Stimulated activated naive B cell treated with anti-CD40 and anti-IgM and Interleukin-4, amounts not matched to agents 10 μg/mL and 1 μg/mL and 100 μg/mL, for 72 hours (primary cell): ENCODE results near the gene AMDHD2.
"Not testable (repeated sequence)": the region's sequence is repeated elsewhere in the genome, so short reads cannot be mapped to it uniquely, and the experiment has no call there.

Experiments used
- ATAC-seq, 2 donors: fragments of 150-1000 bp; cut with Tn5 transposase; replicated peaks; 2 replicates each; pipeline ENCODE4 v1.10.0; 2021; ENCODE audit warnings: moderate library complexity in 1 of 2
- DNase-seq: peaks from one replicate; pipeline ENCODE4 v3.0.0; 2021
- H3K27ac Mint-ChIP-seq: one replicate; pipeline ENCODE4 v1.8.0; 2022; ENCODE audit warnings: mild to moderate bottlenecking, mixed read lengths
- H3K27me3 Mint-ChIP-seq, 2 donors: one replicate each; pipeline ENCODE4 v1.8.0; 2022; ENCODE audit warnings: mixed read lengths in 2 of 2
- H3K36me3 Mint-ChIP-seq, 2 donors: one replicate each; pipeline ENCODE4 v1.8.0; 2022; ENCODE audit warnings: mixed read lengths in 2 of 2, mild to moderate bottlenecking in 1 of 2
- H3K4me1 Mint-ChIP-seq, 2 donors: one replicate each; pipeline ENCODE4 v1.8.0; 2022; ENCODE audit warnings: mixed read lengths in 2 of 2, mild to moderate bottlenecking in 1 of 2
- H3K4me3 Mint-ChIP-seq, 2 donors: one replicate each; pipeline ENCODE4 v1.8.0; 2022; ENCODE audit warnings: mild to moderate bottlenecking in 2 of 2, mixed read lengths in 2 of 2, moderate library complexity in 1 of 2
- H3K9me3 Mint-ChIP-seq, 2 donors: one replicate each; pipeline ENCODE4 v1.8.0; 2022; ENCODE audit warnings: mixed read lengths in 2 of 2, mild to moderate bottlenecking in 1 of 2

AMDHD2 gene

GRCh38 chr16:2527071-2527783 lies 7.1 kb downstream of the AMDHD2 start:
- Mint-ChIP-seq H3K9me3 (no peaks in the 10 kb centered on the region), H3K27ac (no peak overlapping the region), H3K27me3 (no peaks in the 10 kb centered on the region), H3K4me3 (peak overlapping the region in 1 of 2 donors; percentile 48), H3K4me1 (peaks cover 24 to 45% of the 10 kb centered on the region in 2 donors), H3K36me3 (peaks cover 35 to 47% of the 10 kb centered on the region in 2 donors)
- ATAC-seq (no peak), DNase-seq (no peak)

- no peak overlapping the region for H3K27ac Mint-ChIP-seq
- H3K4me1 Mint-ChIP-seq = peaks cover 29 to 51% of the 10 kb centered on the region in 2 donors
- ATAC-seq (no peak), DNase-seq (no peak)
- no peaks in the 10 kb centered on the region for H3K9me3 Mint-ChIP-seq
- peaks cover 35 to 47% of the 10 kb centered on the region in 2 donors for H3K36me3 Mint-ChIP-seq
- H3K4me3 Mint-ChIP-seq = no peak overlapping the region
- H3K27me3 Mint-ChIP-seq = no peaks in the 10 kb centered on the region
These were observed 7.6 kb downstream of the AMDHD2 start for GRCh38 chr16:2527784-2528100.

GRCh38 chr16:2528161-2529060 lies 8.2 kb downstream of the AMDHD2 start:
- no peaks in the 10 kb centered on the region for H3K9me3 Mint-ChIP-seq
- no peak for DNase-seq
- H3K36me3 Mint-ChIP-seq = peaks cover 33 to 43% of the 10 kb centered on the region in 2 donors
- H3K4me3 Mint-ChIP-seq = no peak overlapping the region
- no peaks in the 10 kb centered on the region for H3K27me3 Mint-ChIP-seq
- ATAC-seq = no peak
- H3K4me1 Mint-ChIP-seq = peaks cover 29 to 48% of the 10 kb centered on the region in 2 donors
- no peak overlapping the region for H3K27ac Mint-ChIP-seq

GRCh38 chr16:2529061-2529931 lies 9.1 kb downstream of the AMDHD2 start:
- Mint-ChIP-seq H3K36me3 (peaks cover 26 to 34% of the 10 kb centered on the region in 2 donors), H3K4me1 (peaks cover 24 to 39% of the 10 kb centered on the region in 2 donors), H3K27me3 (no peaks in the 10 kb centered on the region), H3K4me3 (no peak overlapping the region), H3K27ac (peak overlapping the region; percentile 42), H3K9me3 (no peaks in the 10 kb centered on the region)
- DNase-seq (no peak), ATAC-seq (no peak)

- H3K36me3 Mint-ChIP-seq = peaks cover 20 to 26% of the 10 kb centered on the region in 2 donors
- no peaks in the 10 kb centered on the region for H3K9me3 Mint-ChIP-seq
- H3K4me3 Mint-ChIP-seq = peak overlapping the region in 1 of 2 donors; percentile 52
- H3K4me1 Mint-ChIP-seq = peaks cover 21 to 35% of the 10 kb centered on the region in 2 donors
- ATAC-seq (no peak), DNase-seq (no peak)
- peak overlapping the region; percentile 99 for H3K27ac Mint-ChIP-seq
- H3K27me3 Mint-ChIP-seq = no peaks in the 10 kb centered on the region
These were observed 9.9 kb downstream of the AMDHD2 start for GRCh38 chr16:2529961-2530628.

- Mint-ChIP-seq H3K9me3 (no peaks in the 10 kb centered on the region), H3K36me3 (peaks cover 19 to 25% of the 10 kb centered on the region in 2 donors), H3K27me3 (no peaks in the 10 kb centered on the region), H3K27ac (peak overlapping the region; percentile 99), H3K4me3 (peak overlapping the region; percentile 91 to 97), H3K4me1 (peaks cover 21 to 35% of the 10 kb centered on the region in 2 donors)
- DNase-seq (no peak), ATAC-seq (no peak)
These were observed 10.6 kb downstream of the AMDHD2 start for GRCh38 chr16:2530629-2531318.

- Mint-ChIP-seq H3K27ac (peak within 1 kb of the TSS; percentile 99), H3K36me3 (peaks cover 14 to 20% of the 10 kb centered on the region in 2 donors), H3K27me3 (no peaks in the 10 kb centered on the region), H3K4me3 (peak within 1 kb of the TSS; percentile 91 to 97), H3K4me1 (peaks cover 21 to 37% of the 10 kb centered on the region in 2 donors), H3K9me3 (no peaks in the 10 kb centered on the region)
- DNase-seq (no peak), ATAC-seq (no peak)
These were observed 11.2 kb downstream of the AMDHD2 start, which contains the start of gene CEMP1 for GRCh38 chr16:2531371-2531695. Gene CEMP1, minus strand, starts transcription at chr16:2531408. Its CDS starts 335 bp downstream, at chr16:2531073.

- Mint-ChIP-seq H3K27ac (peak overlapping the region; percentile 99), H3K9me3 (no peaks in the 10 kb centered on the region), H3K36me3 (peaks cover 9 to 16% of the 10 kb centered on the region in 2 donors), H3K4me3 (peak overlapping the region; percentile 91 to 97), H3K4me1 (peaks cover 22 to 42% of the 10 kb centered on the region in 2 donors), H3K27me3 (no peaks in the 10 kb centered on the region)
- DNase-seq = peak; percentile 96
- ATAC-seq = peak; percentile 90
These were observed 11.7 kb downstream of the AMDHD2 start for GRCh38 chr16:2531696-2532493.

GRCh38 chr16:2532494-2533141 lies 12.4 kb downstream of the AMDHD2 start:
- H3K27me3 Mint-ChIP-seq = no peaks in the 10 kb centered on the region
- DNase-seq = peak; percentile 70

GRCh38 chr16:2533142-2533755 lies 13.1 kb downstream of the AMDHD2 start:
- not testable (repeated sequence) for H3K27me3 Mint-ChIP-seq, DNase-seq, H3K9me3 Mint-ChIP-seq, ATAC-seq
- peaks cover 6 to 11% of the 10 kb centered on the region in 2 donors for H3K36me3 Mint-ChIP-seq
- peaks cover 25 to 47% of the 10 kb centered on the region in 2 donors for H3K4me1 Mint-ChIP-seq
- peak overlapping the region; percentile 99 for H3K27ac Mint-ChIP-seq
- H3K4me3 Mint-ChIP-seq = peak overlapping the region; percentile 91 to 97

More at GRCh38 chr16:2532494-2533141, 12.4 kb downstream of the AMDHD2 start:
- ATAC-seq = peak; percentile 41 to 44
- Mint-ChIP-seq H3K4me1 (peaks cover 25 to 47% of the 10 kb centered on the region in 2 donors), H3K36me3 (peaks cover 7 to 11% of the 10 kb centered on the region in 2 donors), H3K27ac (peak overlapping the region; percentile 99), H3K9me3 (no peaks in the 10 kb centered on the region), H3K4me3 (peak overlapping the region; percentile 91 to 97)

- peak overlapping the region; percentile 75 for H3K27ac Mint-ChIP-seq
- peaks cover 27 to 52% of the 10 kb centered on the region in 2 donors for H3K4me1 Mint-ChIP-seq
- no peaks in the 10 kb centered on the region for H3K27me3 Mint-ChIP-seq
- peaks cover 5 to 14% of the 10 kb centered on the region in 2 donors for H3K36me3 Mint-ChIP-seq
- DNase-seq (no peak), ATAC-seq (no peak)
- no peaks in the 10 kb centered on the region for H3K9me3 Mint-ChIP-seq
- H3K4me3 Mint-ChIP-seq = peak overlapping the region; percentile 39 to 66
These were observed 13.7 kb downstream of the AMDHD2 start for GRCh38 chr16:2533912-2534311.

GRCh38 chr16:2534335-2534734 lies 14.2 kb downstream of the AMDHD2 start:
- Mint-ChIP-seq H3K4me1 (peaks cover 28 to 56% of the 10 kb centered on the region in 2 donors), H3K36me3 (peaks cover 5 to 14% of the 10 kb centered on the region in 2 donors), H3K4me3 (peak overlapping the region in 1 of 2 donors; percentile 39)
- DNase-seq, ATAC-seq, H3K9me3 Mint-ChIP-seq, H3K27ac Mint-ChIP-seq, H3K27me3 Mint-ChIP-seq: not testable (repeated sequence)
